Measurements from ENCODE around the gene NRROS. TPM values are rescaled to one million over a fixed set of nuclear protein-coding genes. Genes with fewer than 3 reads are reported as not detected.

The NRROS gene
- total RNA-seq, 2 donors from 2014 or later, result 2.1 to 3.2 TPM

- no peaks in the 10 kb centered on the region for H3K4me1 Mint-ChIP-seq
- H3K4me3 ChIP-seq (ENCODE audit: low read length), result no peak overlapping the region
- H3K4me1 ChIP-seq (ENCODE audit: control insufficient read depth, insufficient read depth, low read length), result no peaks in the 10 kb centered on the region
- no peaks in the 10 kb centered on the region for H3K9me3 ChIP-seq (ENCODE audit: control insufficient read depth, low read length)
- no peak overlapping the region for H3K27ac ChIP-seq (ENCODE audit: low read depth, low read length)
- 85 to 87% methylated on average over 7 to 8 of the region's 8 CpGs for WGBS, 2 experiments (ENCODE audit: insufficient coverage in 1 of 2, insufficient read length in 1 of 2)
- H3K9ac ChIP-seq (ENCODE audit: extremely low read depth, low read length, poor library complexity, severe bottlenecking), result no peak overlapping the region
- H3K36me3 Mint-ChIP-seq (ENCODE audit: low read depth), result no peaks in the 10 kb centered on the region
- TF ChIP-seq, protein P1, sequence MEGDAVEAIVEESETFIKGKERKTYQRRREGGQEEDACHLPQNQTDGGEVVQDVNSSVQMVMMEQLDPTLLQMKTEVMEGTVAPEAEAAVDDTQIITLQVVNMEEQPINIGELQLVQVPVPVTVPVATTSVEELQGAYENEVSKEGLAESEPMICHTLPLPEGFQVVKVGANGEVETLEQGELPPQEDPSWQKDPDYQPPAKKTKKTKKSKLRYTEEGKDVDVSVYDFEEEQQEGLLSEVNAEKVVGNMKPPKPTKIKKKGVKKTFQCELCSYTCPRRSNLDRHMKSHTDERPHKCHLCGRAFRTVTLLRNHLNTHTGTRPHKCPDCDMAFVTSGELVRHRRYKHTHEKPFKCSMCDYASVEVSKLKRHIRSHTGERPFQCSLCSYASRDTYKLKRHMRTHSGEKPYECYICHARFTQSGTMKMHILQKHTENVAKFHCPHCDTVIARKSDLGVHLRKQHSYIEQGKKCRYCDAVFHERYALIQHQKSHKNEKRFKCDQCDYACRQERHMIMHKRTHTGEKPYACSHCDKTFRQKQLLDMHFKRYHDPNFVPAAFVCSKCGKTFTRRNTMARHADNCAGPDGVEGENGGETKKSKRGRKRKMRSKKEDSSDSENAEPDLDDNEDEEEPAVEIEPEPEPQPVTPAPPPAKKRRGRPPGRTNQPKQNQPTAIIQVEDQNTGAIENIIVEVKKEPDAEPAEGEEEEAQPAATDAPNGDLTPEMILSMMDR (conservative IDR thresholded peaks at IDR 0.05), result no peak
- no peaks in the 10 kb centered on the region for H3K36me3 ChIP-seq (ENCODE audit: control insufficient read depth, insufficient read depth, low read length)
- no peak overlapping the region for H3K4me3 Mint-ChIP-seq
- no peaks in the 10 kb centered on the region for H3K27me3 Mint-ChIP-seq (ENCODE audit: insufficient read depth)
- no peaks in the 10 kb centered on the region for H3K27me3 ChIP-seq (ENCODE audit: control insufficient read depth, insufficient read depth, low read length, poor library complexity, severe bottlenecking)
- DNase-seq, result no peak
- H3K27ac Mint-ChIP-seq, result no peak overlapping the region
- H3K9me3 Mint-ChIP-seq, result no peaks in the 10 kb centered on the region
Measured at GRCh38 chr3:196691386-196691785, 51.9 kb downstream of the NRROS start.

- Mint-ChIP-seq H3K4me1 (no peaks in the 10 kb centered on the region), H3K36me3 (ENCODE audit: low read depth) (no peaks in the 10 kb centered on the region), H3K27ac (no peak overlapping the region), H3K9me3 (no peaks in the 10 kb centered on the region), H3K27me3 (ENCODE audit: insufficient read depth) (no peaks in the 10 kb centered on the region), H3K4me3 (no peak overlapping the region)
- 67% methylated on average over 1 of the region's 1 CpG; no CpG with 5 or more reads in 1 of the 2 experiments for WGBS, 2 experiments (ENCODE audit: insufficient coverage in 1 of 2, insufficient read length in 1 of 2)
- Histone ChIP-seq H3K4me3 (ENCODE audit: low read length) (no peak overlapping the region), H3K36me3 (ENCODE audit: control insufficient read depth, insufficient read depth, low read length) (no peaks in the 10 kb centered on the region), H3K9me3 (ENCODE audit: control insufficient read depth, low read length) (no peaks in the 10 kb centered on the region), H3K27ac (ENCODE audit: low read depth, low read length) (no peak overlapping the region), H3K27me3 (ENCODE audit: control insufficient read depth, insufficient read depth, low read length, poor library complexity, severe bottlenecking) (no peaks in the 10 kb centered on the region), H3K9ac (ENCODE audit: extremely low read depth, low read length, poor library complexity, severe bottlenecking) (no peak overlapping the region), H3K4me1 (ENCODE audit: control insufficient read depth, insufficient read depth, low read length) (no peaks in the 10 kb centered on the region)
- DNase-seq, result no peak
- TF ChIP-seq, protein P1 (conservative IDR thresholded peaks at IDR 0.05), result no peak
Measured at GRCh38 chr3:196694202-196694638, 54.7 kb downstream of the NRROS start.

GRCh38 chr3:196694941-196695848 is 55.7 kb downstream of the NRROS start:
- Histone ChIP-seq H3K27ac (ENCODE audit: low read depth, low read length) (no peak overlapping the region), H3K9ac (ENCODE audit: extremely low read depth, low read length, poor library complexity, severe bottlenecking) (no peak overlapping the region), H3K36me3 (ENCODE audit: control insufficient read depth, insufficient read depth, low read length) (no peaks in the 10 kb centered on the region), H3K9me3 (ENCODE audit: control insufficient read depth, low read length) (no peaks in the 10 kb centered on the region), H3K4me3 (ENCODE audit: low read length) (no peak overlapping the region), H3K4me1 (ENCODE audit: control insufficient read depth, insufficient read depth, low read length) (no peaks in the 10 kb centered on the region), H3K27me3 (ENCODE audit: control insufficient read depth, insufficient read depth, low read length, poor library complexity, severe bottlenecking) (no peaks in the 10 kb centered on the region)
- Mint-ChIP-seq H3K4me3 (no peak overlapping the region), H3K27me3 (ENCODE audit: insufficient read depth) (no peaks in the 10 kb centered on the region), H3K36me3 (ENCODE audit: low read depth) (no peaks in the 10 kb centered on the region), H3K4me1 (no peaks in the 10 kb centered on the region), H3K27ac (no peak overlapping the region), H3K9me3 (no peaks in the 10 kb centered on the region)
- TF ChIP-seq, protein P1 (conservative IDR thresholded peaks at IDR 0.05), result no peak
- no peak for DNase-seq
- WGBS, 2 experiments (ENCODE audit: insufficient coverage in 1 of 2, insufficient read length in 1 of 2), result 93 to 95% methylated on average over 4 to 16 of the region's 17 CpGs
